K562 (cell line): Measurements from ENCODE around the gene ASCC1. TPM values are rescaled to one million over a fixed set of nuclear protein-coding genes. Genes with fewer than 3 reads are reported as not detected.

Experiments used
- ATF1 ChIP-seq, 2 experiments: fragments of 450-650 bp in 1 of 2; IDR thresholded peaks; 2 replicates each; pipeline ENCODE4 v1.6.1; 2016; ENCODE audit warnings: missing compliant biosample characterization in 1 of 2, missing genetic modification characterization in 1 of 2
- CEBPB ChIP-seq: fragments of 450-650 bp; IDR thresholded peaks from 2 replicates; pipeline ENCODE4 v1.6.1; 2016; ENCODE audit warnings: missing genetic modification characterization, missing compliant biosample characterization
- CEBPG ChIP-seq, 3 experiments: fragments of 200-800 bp in 1 of 3; sonication (Bioruptor generic) in 1 of 3; sonication (generic) in 1 of 3; formaldehyde crosslinking in 1 of 3; IDR thresholded peaks in 2 of 3; conservative IDR thresholded peaks in 1 of 3; 2 replicates each; pipeline versions ENCODE4 v1.6.1 to v1.8.0; 2016 to 2022; ENCODE audit warnings: missing compliant biosample characterization in 2 of 3, missing genetic modification characterization in 2 of 3, mild to moderate bottlenecking in 1 of 3, missing genetic modification reagents in 1 of 3
- FOXA3 ChIP-seq, 2 experiments: fragments of 450-650 bp in 1 of 2; sonication (generic) in 1 of 2; formaldehyde crosslinking; IDR thresholded peaks in 1 of 2; conservative IDR thresholded peaks in 1 of 2; 2 replicates each; pipeline versions ENCODE4 v1.4.0 to v1.8.0; 2020 to 2022; ENCODE audit warnings: mild to moderate bottlenecking in 2 of 2, missing genetic modification reagents in 1 of 2
- HDAC3 ChIP-seq: fragments of 450-650 bp; IDR thresholded peaks from 2 replicates; pipeline ENCODE4 v1.6.1; 2018; ENCODE audit warnings: borderline replicate concordance, mild to moderate bottlenecking, moderate library complexity; ENCODE audit not compliant: partially characterized antibody
- HDGF ChIP-seq: fragments of 450-650 bp; IDR thresholded peaks from 2 replicates; pipeline ENCODE4 v1.6.1; 2016
- KLF1 ChIP-seq: fragments of 450-650 bp; IDR thresholded peaks from 2 replicates; pipeline ENCODE4 v1.6.1; 2016; ENCODE audit warnings: missing genetic modification characterization, missing compliant biosample characterization
- MAZ ChIP-seq, 2 experiments: fragments of 450-650 bp in 1 of 2; sonication (generic) in 1 of 2; formaldehyde crosslinking; IDR thresholded peaks in 1 of 2; conservative IDR thresholded peaks in 1 of 2; 2 replicates each; pipeline versions ENCODE4 v1.4.0 to v1.5.0; 2020; ENCODE audit warnings: mild to moderate bottlenecking in 1 of 2, missing genetic modification reagents in 1 of 2
- MCM2 ChIP-seq: fragments of 450-650 bp; IDR thresholded peaks from 2 replicates; pipeline ENCODE4 v1.6.1; 2017; ENCODE audit warnings: low read depth, mild to moderate bottlenecking
- NFIC ChIP-seq: fragments of 450-650 bp; IDR thresholded peaks from 2 replicates; pipeline ENCODE4 v1.6.1; 2017; ENCODE audit warnings: mild to moderate bottlenecking, inconsistent platforms
- NFIX ChIP-seq: fragments of 250-450 bp; sonication (Bioruptor Pico); IDR thresholded peaks from 2 replicates; pipeline ENCODE4 v1.4.0; 2020; ENCODE audit warnings: low read depth, mild to moderate bottlenecking, moderate library complexity
- RB1 ChIP-seq: fragments of 450-650 bp; IDR thresholded peaks from 2 replicates; pipeline ENCODE4 v1.6.1; 2017; ENCODE audit warnings: low read depth, mild to moderate bottlenecking
- SMARCA4 ChIP-seq: fragments of 450-650 bp; IDR thresholded peaks from 2 replicates; pipeline ENCODE4 v1.6.1; 2016
- SNRNP70 ChIP-seq: fragments of 200-400 bp; formaldehyde crosslinking; optimal IDR thresholded peaks from 2 replicates; pipeline ENCODE3; 2017; ENCODE audit warnings: low read depth, low read length
- ZZZ3 ChIP-seq: fragments of 450-650 bp; IDR thresholded peaks from 2 replicates; pipeline ENCODE4 v1.6.1; 2016; ENCODE audit warnings: antibody characterized with exemption, mild to moderate bottlenecking, moderate library complexity
- polyA plus RNA-seq, 8 experiments: library from polyadenylated mRNA; depleted of rRNA in 4 of 8; stranded (reverse) in 5 of 8; unstranded in 3 of 8; fragments of >200 nt; fragmentation: Nextera tagmentation in 2 of 8; fragmentation: Illumina TruSeq in 1 of 8; extraction: Ambion mirVana in 2 of 8; extraction: Trizol in 1 of 8; gene quantifications; 2 replicates each; pipeline versions ENCODE4 v1.2.1 to v1.2.3, GENCODE V29; 2011 to 2014; ENCODE audit warnings: inconsistent platforms in 1 of 8, missing spikeins in 1 of 8
- total RNA-seq, 7 experiments: library from RNA; depleted of rRNA in 6 of 7; stranded (reverse); fragments of >200 nt in 6 of 7; fragmentation: Illumina TruSeq in 2 of 7; extraction: Trizol in 2 of 7; gene quantifications; 2 replicates each; pipeline versions ENCODE4 v1.2.1 to v1.2.3, GENCODE V29; 2011 to 2021; ENCODE audit warnings: low replicate concordance in 1 of 7
- TF ChIP-seq, protein P1 (sequence below): fragments of 450-650 bp; formaldehyde crosslinking; IDR thresholded peaks from 2 replicates; pipeline ENCODE4 v1.4.0; 2020; ENCODE audit warnings: mild to moderate bottlenecking, moderate library complexity
- TF ChIP-seq, protein P2 (sequence below), 2 experiments: IDR thresholded peaks in 1 of 2; conservative IDR thresholded peaks in 1 of 2; 2 replicates each; pipeline ENCODE4 v1.6.1; 2016; ENCODE audit warnings: low read depth in 2 of 2, mild to moderate bottlenecking in 1 of 2, missing compliant biosample characterization in 1 of 2, missing genetic modification characterization in 1 of 2, moderate library complexity in 1 of 2
- TF ChIP-seq, protein P3 (sequence below), 2 experiments: fragments of 150-350 bp in 1 of 2; IDR thresholded peaks; 2 replicates each; pipeline ENCODE4 v1.6.1; 2012 to 2016; ENCODE audit warnings: low read depth in 2 of 2, low read length in 2 of 2, mild to moderate bottlenecking in 1 of 2, moderate library complexity in 1 of 2

The ASCC1 gene
- total and polyA plus RNA-seq, 9 of the 15 experiments (the other 6 are each of a cell fraction or from before 2014, with no cell fraction given) = 31.7 to 73.3 (median 52.8) TPM

DNA sequence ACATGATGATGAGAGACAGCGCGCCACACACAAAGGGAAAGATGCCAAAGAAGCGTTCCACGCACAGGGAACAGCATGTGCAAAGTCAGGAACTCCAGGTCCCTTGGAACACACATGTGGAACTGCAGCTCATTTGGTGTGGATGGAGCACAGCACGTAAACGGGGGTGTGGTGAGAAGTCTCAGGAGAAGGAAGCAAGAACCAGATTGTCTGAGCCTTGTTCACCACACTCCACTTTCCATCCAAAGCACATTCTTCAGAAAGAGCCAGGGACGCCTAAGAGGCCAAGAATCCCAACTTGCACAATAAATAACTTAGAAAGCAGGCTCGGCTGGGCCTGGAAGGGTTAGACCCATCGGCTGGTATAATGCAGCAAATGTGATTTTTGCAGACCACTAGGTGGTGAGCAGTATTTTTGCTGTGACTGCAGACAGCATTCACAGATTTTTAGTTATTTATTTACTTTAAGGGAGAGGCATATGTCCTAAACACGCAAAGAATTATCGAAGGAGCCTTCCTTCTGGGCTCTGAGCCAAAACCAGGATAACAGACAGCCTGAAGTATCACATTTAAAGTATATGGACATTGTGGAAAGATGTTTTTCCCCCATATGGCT, 27.9 kb upstream of the ASCC1 start (continued):
- TF ChIP-seq, protein P1, sequence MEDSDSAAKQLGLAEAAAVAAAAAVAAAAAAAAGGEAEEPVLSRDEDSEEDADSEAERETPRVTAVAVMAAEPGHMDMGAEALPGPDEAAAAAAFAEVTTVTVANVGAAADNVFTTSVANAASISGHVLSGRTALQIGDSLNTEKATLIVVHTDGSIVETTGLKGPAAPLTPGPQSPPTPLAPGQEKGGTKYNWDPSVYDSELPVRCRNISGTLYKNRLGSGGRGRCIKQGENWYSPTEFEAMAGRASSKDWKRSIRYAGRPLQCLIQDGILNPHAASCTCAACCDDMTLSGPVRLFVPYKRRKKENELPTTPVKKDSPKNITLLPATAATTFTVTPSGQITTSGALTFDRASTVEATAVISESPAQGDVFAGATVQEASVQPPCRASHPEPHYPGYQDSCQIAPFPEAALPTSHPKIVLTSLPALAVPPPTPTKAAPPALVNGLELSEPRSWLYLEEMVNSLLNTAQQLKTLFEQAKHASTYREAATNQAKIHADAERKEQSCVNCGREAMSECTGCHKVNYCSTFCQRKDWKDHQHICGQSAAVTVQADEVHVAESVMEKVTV = no peak; the same call in 1 of the 2 replicates
- TF ChIP-seq ZZZ3 (no peak), SMARCA4 (peak; percentile 42; the same call in 1 of the 2 replicates), FOXA3 (CRISPR knock-in tag; conservative IDR thresholded peaks at IDR 0.05 in 1 of 2, IDR thresholded peaks at IDR 0.05 in 1 of 2) (peak; percentile 78 to 91; a peak in 3 of 4 replicates), ATF1 (CRISPR knock-in tag; IDR thresholded peaks at IDR 0.05) (no peak), ATF1 (tag; IDR thresholded peaks at IDR 0.05) (0 out of 2 replicates have a peak, but pooled peaks have one; percentile 12), CEBPB (tag) (peak; percentile 16; the same call in 1 of the 2 replicates), HDAC3 (peak; percentile 14), CEBPG (CRISPR knock-in tag; IDR thresholded peaks at IDR 0.05) (0 out of 2 replicates have a peak, but pooled peaks have one; percentile 17), CEBPG (tag; conservative IDR thresholded peaks at IDR 0.05 in 1 of 2, IDR thresholded peaks at IDR 0.05 in 1 of 2) (no peak), HDGF (0 out of 2 replicates have a peak, but pooled peaks have one; percentile 35), NFIX (0 out of 2 replicates have a peak, but pooled peaks have one; percentile 35), MAZ (CRISPR knock-in tag; conservative IDR thresholded peaks at IDR 0.05 in 1 of 2, IDR thresholded peaks at IDR 0.05 in 1 of 2) (peak in 1 of 2 experiments; percentile 33; a peak in 1 of 4 replicates), MCM2 (no peak), KLF1 (tag) (peak; percentile 97), NFIC (peak; percentile 96), SNRNP70 (peak; percentile 45), RB1 (0 out of 2 replicates have a peak, but pooled peaks have one; percentile 9)
- TF ChIP-seq, protein P2, sequence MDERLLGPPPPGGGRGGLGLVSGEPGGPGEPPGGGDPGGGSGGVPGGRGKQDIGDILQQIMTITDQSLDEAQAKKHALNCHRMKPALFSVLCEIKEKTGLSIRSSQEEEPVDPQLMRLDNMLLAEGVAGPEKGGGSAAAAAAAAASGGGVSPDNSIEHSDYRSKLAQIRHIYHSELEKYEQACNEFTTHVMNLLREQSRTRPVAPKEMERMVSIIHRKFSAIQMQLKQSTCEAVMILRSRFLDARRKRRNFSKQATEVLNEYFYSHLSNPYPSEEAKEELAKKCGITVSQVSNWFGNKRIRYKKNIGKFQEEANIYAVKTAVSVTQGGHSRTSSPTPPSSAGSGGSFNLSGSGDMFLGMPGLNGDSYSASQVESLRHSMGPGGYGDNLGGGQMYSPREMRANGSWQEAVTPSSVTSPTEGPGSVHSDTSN (CRISPR knock-in tag; IDR thresholded peaks at IDR 0.05; ENCODE audit: low read depth) = no peak
- TF ChIP-seq, protein P2 (tag; conservative IDR thresholded peaks at IDR 0.05; ENCODE audit: low read depth) = peak; percentile 65; the same call in 1 of the 2 replicates
- TF ChIP-seq, protein P3, sequence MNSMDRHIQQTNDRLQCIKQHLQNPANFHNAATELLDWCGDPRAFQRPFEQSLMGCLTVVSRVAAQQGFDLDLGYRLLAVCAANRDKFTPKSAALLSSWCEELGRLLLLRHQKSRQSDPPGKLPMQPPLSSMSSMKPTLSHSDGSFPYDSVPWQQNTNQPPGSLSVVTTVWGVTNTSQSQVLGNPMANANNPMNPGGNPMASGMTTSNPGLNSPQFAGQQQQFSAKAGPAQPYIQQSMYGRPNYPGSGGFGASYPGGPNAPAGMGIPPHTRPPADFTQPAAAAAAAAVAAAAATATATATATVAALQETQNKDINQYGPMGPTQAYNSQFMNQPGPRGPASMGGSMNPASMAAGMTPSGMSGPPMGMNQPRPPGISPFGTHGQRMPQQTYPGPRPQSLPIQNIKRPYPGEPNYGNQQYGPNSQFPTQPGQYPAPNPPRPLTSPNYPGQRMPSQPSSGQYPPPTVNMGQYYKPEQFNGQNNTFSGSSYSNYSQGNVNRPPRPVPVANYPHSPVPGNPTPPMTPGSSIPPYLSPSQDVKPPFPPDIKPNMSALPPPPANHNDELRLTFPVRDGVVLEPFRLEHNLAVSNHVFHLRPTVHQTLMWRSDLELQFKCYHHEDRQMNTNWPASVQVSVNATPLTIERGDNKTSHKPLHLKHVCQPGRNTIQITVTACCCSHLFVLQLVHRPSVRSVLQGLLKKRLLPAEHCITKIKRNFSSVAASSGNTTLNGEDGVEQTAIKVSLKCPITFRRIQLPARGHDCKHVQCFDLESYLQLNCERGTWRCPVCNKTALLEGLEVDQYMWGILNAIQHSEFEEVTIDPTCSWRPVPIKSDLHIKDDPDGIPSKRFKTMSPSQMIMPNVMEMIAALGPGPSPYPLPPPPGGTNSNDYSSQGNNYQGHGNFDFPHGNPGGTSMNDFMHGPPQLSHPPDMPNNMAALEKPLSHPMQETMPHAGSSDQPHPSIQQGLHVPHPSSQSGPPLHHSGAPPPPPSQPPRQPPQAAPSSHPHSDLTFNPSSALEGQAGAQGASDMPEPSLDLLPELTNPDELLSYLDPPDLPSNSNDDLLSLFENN (IDR thresholded peaks at IDR 0.05; ENCODE audit: low read depth in 2 of 2, low read length in 2 of 2) = 0 out of 4 replicates have a peak, but pooled peaks of 1 of the 2 experiments have one; percentile 14
